Body of pancreas (tissue), 4 donors: Measurements from ENCODE around the gene LYPD3. TPM values are rescaled to one million over a fixed set of nuclear protein-coding genes. Genes with fewer than 3 reads are reported as not detected.
A peak's percentile ranks its signal among the peaks of the same experiment; 100 is the strongest.
"Not testable (repeated sequence)": the region's sequence is repeated elsewhere in the genome, so short reads cannot be mapped to it uniquely, and the experiment has no call there.

Experiments used
- ATAC-seq: fragments of 150-250 bp; one replicate; pipeline ENCODE4 v1.9.1; 2016
- DNase-seq, 4 donors: peaks; one replicate each; pipeline ENCODE4 v3.0.0-alpha.2; 2019
- H3K27ac ChIP-seq, 4 donors: fragments of 200-600 bp; sonication (generic); 1 replicate in 3 of 4; 2 replicates in 1 of 4; pipeline versions ENCODE4 v1.5.1 to v1.6.1; 2016 to 2019; ENCODE audit warnings: mild to moderate bottlenecking in 1 of 4, mixed read lengths in 1 of 4, moderate library complexity in 1 of 4
- H3K27me3 ChIP-seq, 2 donors: fragments of 200-600 bp; sonication (generic); one replicate each; pipeline ENCODE4 v1.6.0; 2016; ENCODE audit warnings: mild to moderate bottlenecking in 1 of 2
- H3K36me3 ChIP-seq, 2 donors: fragments of 200-600 bp; sonication (generic); replicated peaks in 1 of 2; 2 replicates each; pipeline ENCODE4 v1.5.1; 2016; ENCODE audit warnings: low read depth in 2 of 2; ENCODE audit not compliant: insufficient read depth in 1 of 2
- H3K4me1 ChIP-seq: fragments of 200-600 bp; sonication (generic); one replicate; pipeline ENCODE4 v1.6.0; 2016
- H3K4me3 ChIP-seq, 2 donors: fragments of 200-600 bp; sonication (generic); 1 replicate in 1 of 2; 2 replicates in 1 of 2; pipeline ENCODE4 v1.5.1; 2016 to 2019
- H3K9me3 ChIP-seq, 3 donors: fragments of 200-600 bp; sonication (generic); 1 replicate in 2 of 3; 2 replicates in 1 of 3; pipeline ENCODE4 v1.5.1; 2016
- CTCF ChIP-seq, 7 experiments: fragments of 450-650 bp in 4 of 7; fragments of 200-600 bp in 3 of 7; sonication (generic) in 3 of 7; IDR thresholded peaks; one replicate each; pipeline ENCODE4 v1.5.1; 2016 to 2019; ENCODE audit warnings: antibody characterized with exemption in 7 of 7
- POLR2A ChIP-seq, 3 donors: fragments of 450-650 bp; IDR thresholded peaks; one replicate each; pipeline ENCODE4 v1.6.1; 2016; ENCODE audit warnings: antibody characterized with exemption in 3 of 3, mild to moderate bottlenecking in 2 of 3
- WGBS, 2 donors: methylation state at CpG; one replicate each; pipeline ENCODE4 v1.1.5; 2017; 5-methylcytosine and 5-hydroxymethylcytosine counted together
- intact Hi-C: fragments of 100-400 bp; cut with DNase I; formaldehyde crosslinking; loops from one replicate; pipeline ENCODE4 v1.15.1; 2023
- total RNA-seq, 2 donors: library from RNA; depleted of rRNA; stranded (reverse); fragments of >200 nt; gene quantifications; one replicate each; pipeline ENCODE4 v1.1.0, GENCODE V29; 2016

The LYPD3 gene
- total RNA-seq, result under 1 TPM in 1 of 2 donors, not detected in 1; 0.26 TPM

GRCh38 chr19:43465468-43466120, at the start of gene LYPD3:
Gene LYPD3 (minus strand): TSS chr19:43465608. CDS start chr19:43465571, 37 bp downstream.
- Histone ChIP-seq H3K4me1 (peaks cover 15% of the 10 kb centered on the region), H3K9me3 (no peaks in the 10 kb centered on the region), H3K27me3 (peaks cover 0 to 7% of the 10 kb centered on the region in 2 donors), H3K4me3 (no peak within 1 kb of the TSS), H3K27ac (no peak within 1 kb of the TSS), H3K36me3 (no peaks in the 10 kb centered on the region)
- TF ChIP-seq POLR2A (IDR thresholded peaks at IDR 0.05) (no peak), CTCF (IDR thresholded peaks at IDR 0.05) (no peak)
- WGBS, 2 donors, result 24 to 29% methylated on average over 23 to 24 of the region's 24 CpGs
- DNase-seq (peak in 1 of 4 donors; percentile 13), ATAC-seq (no peak)
- intact Hi-C loops, result no loop called here

GRCh38 chr19:43512399-43512798, 47.0 kb upstream of the LYPD3 start:
- H3K4me1 ChIP-seq, intact Hi-C loops, H3K4me3 ChIP-seq, DNase-seq, H3K27me3 ChIP-seq, H3K36me3 ChIP-seq, ATAC-seq, H3K27ac ChIP-seq, H3K9me3 ChIP-seq: not testable (repeated sequence)

GRCh38 chr19:43511324-43511723, 45.9 kb upstream of the LYPD3 start:
- DNase-seq (no peak), ATAC-seq (no peak)
- Histone ChIP-seq H3K4me3 (no peak overlapping the region), H3K27me3 (no peaks in the 10 kb centered on the region), H3K36me3 (peaks cover 0 to 2% of the 10 kb centered on the region in 2 donors), H3K27ac (no peak overlapping the region), H3K9me3 (no peaks in the 10 kb centered on the region), H3K4me1 (no peaks in the 10 kb centered on the region)
- TF ChIP-seq POLR2A (IDR thresholded peaks at IDR 0.05), result no peak
- TF ChIP-seq CTCF (IDR thresholded peaks at IDR 0.05), result no peak
- intact Hi-C loops, result no loop called here
- 90 to 100% methylated on average over 3 to 5 of the region's 5 CpGs for WGBS, 2 donors

GRCh38 chr19:43510713-43511112, 45.3 kb upstream of the LYPD3 start:
- ATAC-seq (no peak), DNase-seq (no peak)
- no peak overlapping the region for H3K27ac ChIP-seq
- H3K27me3 ChIP-seq, result no peaks in the 10 kb centered on the region
- intact Hi-C loops, result no loop called here
- no peaks in the 10 kb centered on the region for H3K4me1 ChIP-seq
- H3K36me3 ChIP-seq, result peaks cover 0 to 2% of the 10 kb centered on the region in 2 donors
- no peak overlapping the region for H3K4me3 ChIP-seq
- WGBS, 2 donors, result 99% methylated on average over 9 of the region's 9 CpGs
- H3K9me3 ChIP-seq, result no peaks in the 10 kb centered on the region
- TF ChIP-seq POLR2A (IDR thresholded peaks at IDR 0.05) (no peak), CTCF (IDR thresholded peaks at IDR 0.05) (no peak)

GRCh38 chr19:43507880-43508279, 42.5 kb upstream of the LYPD3 start:
- ATAC-seq, result no peak
- Histone ChIP-seq H3K27ac (no peak overlapping the region), H3K4me1 (peaks cover 14% of the 10 kb centered on the region), H3K27me3 (no peaks in the 10 kb centered on the region), H3K9me3 (no peaks in the 10 kb centered on the region), H3K4me3 (no peak overlapping the region), H3K36me3 (peaks cover 0 to 2% of the 10 kb centered on the region in 2 donors)
- no peak for DNase-seq
- intact Hi-C loops, result no loop called here
- WGBS, 2 donors, result 96 to 100% methylated on average over 2 of the region's 2 CpGs
- TF ChIP-seq POLR2A (IDR thresholded peaks at IDR 0.05), result no peak
- no peak for TF ChIP-seq CTCF (IDR thresholded peaks at IDR 0.05)
